HepG2 (cell line): ENCODE measurements around the gene DALRD3. TPM values are rescaled to one million over a fixed set of nuclear protein-coding genes. Genes with fewer than 3 reads are reported as not detected.

Source experiments
- FOXK2 ChIP-seq: fragments of 450-650 bp; IDR thresholded peaks from 2 replicates; pipeline ENCODE4 v1.6.1; 2016
- GABPB1 ChIP-seq: IDR thresholded peaks from 2 replicates; pipeline ENCODE4 v1.6.1; 2016; ENCODE audit warnings: mild to moderate bottlenecking, missing genetic modification reagents, moderate library complexity, missing compliant biosample characterization
- HES4 ChIP-seq: sonication (generic); formaldehyde crosslinking; IDR thresholded peaks from 2 replicates; pipeline ENCODE4 v1.9.0; 2021; ENCODE audit warnings: mild to moderate bottlenecking, missing genetic modification reagents, borderline replicate concordance
- KLF12 ChIP-seq: sonication (generic); formaldehyde crosslinking; IDR thresholded peaks from 2 replicates; pipeline ENCODE4 v1.4.0; 2020; ENCODE audit warnings: missing genetic modification reagents, borderline replicate concordance
- RARG ChIP-seq: sonication (generic); formaldehyde crosslinking; IDR thresholded peaks from 2 replicates; pipeline ENCODE4 v1.4.0; 2020; ENCODE audit warnings: low read depth, mild to moderate bottlenecking, missing genetic modification reagents
- TEAD2 ChIP-seq: sonication (generic); formaldehyde crosslinking; IDR thresholded peaks from 2 replicates; pipeline ENCODE4 v1.9.0; 2021; ENCODE audit warnings: missing genetic modification reagents
- TP53 ChIP-seq: sonication (generic); formaldehyde crosslinking; conservative IDR thresholded peaks from 2 replicates; pipeline ENCODE4 v1.4.0; 2020; ENCODE audit warnings: missing genetic modification reagents
- TRIM24 ChIP-seq: sonication (generic); formaldehyde crosslinking; IDR thresholded peaks from 2 replicates; pipeline ENCODE4 v1.8.0; 2022; ENCODE audit warnings: mild to moderate bottlenecking, missing genetic modification reagents
- U2AF1 ChIP-seq: fragments of 200-400 bp; formaldehyde crosslinking; optimal IDR thresholded peaks from 2 replicates; pipeline ENCODE3; 2017; ENCODE audit warnings: mild to moderate bottlenecking, low read depth, low read length
- ZBTB7A ChIP-seq: sonication (generic); formaldehyde crosslinking; IDR thresholded peaks from 2 replicates; pipeline ENCODE4 v1.8.0; 2022; ENCODE audit warnings: mild to moderate bottlenecking, missing genetic modification reagents
- ZEB1 ChIP-seq: IDR thresholded peaks from 2 replicates; pipeline ENCODE4 v1.6.1; 2012; ENCODE audit warnings: mild to moderate bottlenecking, low read depth, inconsistent platforms; ENCODE audit not compliant: insufficient replicate concordance
- ZNF205 ChIP-seq: IDR thresholded peaks from 2 replicates; pipeline ENCODE4 v1.6.1; 2018; ENCODE audit warnings: missing biosample characterization, missing genetic modification reagents
- ZNF333 ChIP-seq: sonication (generic); formaldehyde crosslinking; IDR thresholded peaks from 2 replicates; pipeline ENCODE4 v1.4.0; 2020; ENCODE audit warnings: mild to moderate bottlenecking, missing genetic modification reagents, borderline replicate concordance
- ZNF44 ChIP-seq: sonication (generic); formaldehyde crosslinking; IDR thresholded peaks from 2 replicates; pipeline ENCODE4 v1.5.1; 2020; ENCODE audit warnings: mild to moderate bottlenecking, missing genetic modification reagents
- ZNF614 ChIP-seq: IDR thresholded peaks from 2 replicates; pipeline ENCODE4 v1.6.1; 2018; ENCODE audit warnings: missing biosample characterization, missing genetic modification reagents, inconsistent platforms, borderline replicate concordance
- ZNF709 ChIP-seq: sonication (generic); formaldehyde crosslinking; IDR thresholded peaks from 2 replicates; pipeline ENCODE4 v1.5.0; 2020; ENCODE audit warnings: mild to moderate bottlenecking, missing genetic modification reagents
- ZNF839 ChIP-seq: sonication (generic); formaldehyde crosslinking; IDR thresholded peaks from 2 replicates; pipeline ENCODE4 v1.4.0; 2020; ENCODE audit warnings: missing genetic modification reagents, mild to moderate bottlenecking, borderline replicate concordance
- ZNF841 ChIP-seq: sonication (generic); formaldehyde crosslinking; IDR thresholded peaks from 2 replicates; pipeline ENCODE4 v1.8.1; 2023; ENCODE audit warnings: missing genetic modification reagents, borderline replicate concordance
- polyA plus RNA-seq, 8 experiments: library from polyadenylated mRNA; depleted of rRNA in 3 of 8; stranded (reverse) in 7 of 8; unstranded in 1 of 8; fragments of >200 nt; fragmentation: Illumina TruSeq in 4 of 8; extraction: Trizol in 4 of 8; gene quantifications; 2 replicates each; pipeline versions ENCODE4 v1.2.1 to v1.2.3, GENCODE V29; 2011 to 2016; ENCODE audit warnings: low read depth in 4 of 8, missing spikeins in 1 of 8, mixed read lengths in 1 of 8; ENCODE audit not compliant: insufficient read depth in 1 of 8
- total RNA-seq, 5 experiments: library from RNA; depleted of rRNA; stranded (reverse); fragments of >200 nt; fragmentation: Illumina TruSeq; extraction: Trizol; gene quantifications; 2 replicates each; pipeline ENCODE4 v1.2.3, GENCODE V29; 2016; ENCODE audit warnings: low read depth in 1 of 5
- TF ChIP-seq, protein P1 (sequence below): conservative IDR thresholded peaks from 2 replicates; pipeline ENCODE4 v1.6.1; 2018; ENCODE audit warnings: missing genetic modification reagents
- TF ChIP-seq, protein P2 (sequence below): sonication (generic); formaldehyde crosslinking; IDR thresholded peaks from 2 replicates; pipeline ENCODE4 v1.4.0; 2020; ENCODE audit warnings: missing genetic modification reagents
- TF ChIP-seq, protein P3 (sequence below): sonication (generic); formaldehyde crosslinking; IDR thresholded peaks from 2 replicates; pipeline ENCODE4 v1.5.1; 2020; ENCODE audit warnings: mild to moderate bottlenecking, missing genetic modification reagents
- TF ChIP-seq, protein P4 (sequence below): sonication (generic); formaldehyde crosslinking; IDR thresholded peaks from 2 replicates; pipeline ENCODE4 v1.5.1; 2020; ENCODE audit warnings: mild to moderate bottlenecking, missing genetic modification reagents, borderline replicate concordance

Gene DALRD3
- total and polyA plus RNA-seq, 2 of the 13 experiments (the other 11 are each of a cell fraction or from before 2014, with no cell fraction given) = 19.9 to 36.5 TPM

DNA sequence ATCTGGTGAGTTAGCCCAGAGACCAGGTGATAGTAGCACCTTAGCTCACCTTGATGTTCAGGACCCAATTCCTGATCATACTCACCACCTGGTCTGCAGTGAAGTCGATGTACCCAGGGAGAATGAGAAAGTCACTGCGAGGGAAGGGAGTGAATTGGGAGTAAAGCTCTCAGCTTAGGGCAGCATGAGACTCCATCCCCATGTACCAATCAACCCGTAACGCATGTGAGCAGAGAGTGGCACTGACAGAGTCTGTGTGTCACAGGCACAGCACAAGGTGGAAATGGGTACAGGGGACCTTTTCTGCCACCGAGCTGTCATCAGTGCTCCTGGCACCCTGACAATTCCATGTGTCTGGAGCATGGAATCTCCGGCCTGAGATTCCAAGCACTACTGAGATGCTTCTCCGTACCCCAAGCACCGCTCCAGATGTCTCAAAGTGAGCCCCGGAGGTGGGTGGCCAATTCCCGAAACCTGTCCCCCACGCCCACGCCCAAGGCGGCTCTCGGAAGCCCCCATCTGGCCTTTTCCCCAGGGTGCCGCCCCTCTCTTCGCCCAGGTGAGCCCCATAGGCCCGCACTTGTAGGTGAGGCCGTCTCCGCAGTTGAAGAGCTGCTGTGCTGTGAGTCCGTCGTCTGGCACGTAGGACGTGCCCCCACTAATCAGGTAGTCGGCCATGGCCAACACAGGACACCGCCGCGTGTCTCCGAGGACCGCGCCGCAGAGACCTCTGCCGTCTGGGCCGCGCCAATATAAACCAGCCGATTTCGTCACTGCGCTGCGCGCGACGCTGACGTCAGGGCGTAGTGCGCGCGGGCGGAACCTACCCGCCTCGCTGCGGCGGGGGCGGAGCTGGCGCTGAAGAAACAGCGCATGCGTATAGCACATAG lies 10.5 kb upstream of the DALRD3 start, which contains the start of gene IMPDH2 (continued):
- TF ChIP-seq ZNF44 (CRISPR knock-in tag) = 0 out of 2 replicates have a peak, but pooled peaks have one; percentile 55
- 0 out of 2 replicates have a peak, but pooled peaks have one; percentile 92 for TF ChIP-seq ZNF333 (CRISPR knock-in tag)
- TF ChIP-seq ZNF841 = no peak
- TF ChIP-seq ZNF839 (CRISPR knock-in tag) = peak; percentile 77; the same call in 1 of the 2 replicates
- no peak for TF ChIP-seq ZEB1
- TF ChIP-seq FOXK2 = no peak
- no peak for TF ChIP-seq TRIM24
- peak; percentile 41; the same call in 1 of the 2 replicates for TF ChIP-seq TEAD2
- TF ChIP-seq ZNF614 (CRISPR knock-in tag) = peak; percentile 84
- TF ChIP-seq ZBTB7A (CRISPR knock-in tag) = peak; percentile 85
- peak; percentile 89 for TF ChIP-seq GABPB1 (CRISPR knock-in tag)
- TF ChIP-seq, protein P1, sequence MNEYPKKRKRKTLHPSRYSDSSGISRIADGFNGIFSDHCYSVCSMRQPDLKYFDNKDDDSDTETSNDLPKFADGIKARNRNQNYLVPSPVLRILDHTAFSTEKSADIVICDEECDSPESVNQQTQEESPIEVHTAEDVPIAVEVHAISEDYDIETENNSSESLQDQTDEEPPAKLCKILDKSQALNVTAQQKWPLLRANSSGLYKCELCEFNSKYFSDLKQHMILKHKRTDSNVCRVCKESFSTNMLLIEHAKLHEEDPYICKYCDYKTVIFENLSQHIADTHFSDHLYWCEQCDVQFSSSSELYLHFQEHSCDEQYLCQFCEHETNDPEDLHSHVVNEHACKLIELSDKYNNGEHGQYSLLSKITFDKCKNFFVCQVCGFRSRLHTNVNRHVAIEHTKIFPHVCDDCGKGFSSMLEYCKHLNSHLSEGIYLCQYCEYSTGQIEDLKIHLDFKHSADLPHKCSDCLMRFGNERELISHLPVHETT (CRISPR knock-in tag) = peak; percentile 68
- TF ChIP-seq, protein P2, sequence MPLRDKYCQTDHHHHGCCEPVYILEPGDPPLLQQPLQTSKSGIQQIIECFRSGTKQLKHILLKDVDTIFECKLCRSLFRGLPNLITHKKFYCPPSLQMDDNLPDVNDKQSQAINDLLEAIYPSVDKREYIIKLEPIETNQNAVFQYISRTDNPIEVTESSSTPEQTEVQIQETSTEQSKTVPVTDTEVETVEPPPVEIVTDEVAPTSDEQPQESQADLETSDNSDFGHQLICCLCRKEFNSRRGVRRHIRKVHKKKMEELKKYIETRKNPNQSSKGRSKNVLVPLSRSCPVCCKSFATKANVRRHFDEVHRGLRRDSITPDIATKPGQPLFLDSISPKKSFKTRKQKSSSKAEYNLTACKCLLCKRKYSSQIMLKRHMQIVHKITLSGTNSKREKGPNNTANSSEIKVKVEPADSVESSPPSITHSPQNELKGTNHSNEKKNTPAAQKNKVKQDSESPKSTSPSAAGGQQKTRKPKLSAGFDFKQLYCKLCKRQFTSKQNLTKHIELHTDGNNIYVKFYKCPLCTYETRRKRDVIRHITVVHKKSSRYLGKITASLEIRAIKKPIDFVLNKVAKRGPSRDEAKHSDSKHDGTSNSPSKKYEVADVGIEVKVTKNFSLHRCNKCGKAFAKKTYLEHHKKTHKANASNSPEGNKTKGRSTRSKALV (CRISPR knock-in tag) = no peak; the same call in none of the 2 replicates
- TF ChIP-seq U2AF1 = peak; percentile 30
- TF ChIP-seq, protein P3, sequence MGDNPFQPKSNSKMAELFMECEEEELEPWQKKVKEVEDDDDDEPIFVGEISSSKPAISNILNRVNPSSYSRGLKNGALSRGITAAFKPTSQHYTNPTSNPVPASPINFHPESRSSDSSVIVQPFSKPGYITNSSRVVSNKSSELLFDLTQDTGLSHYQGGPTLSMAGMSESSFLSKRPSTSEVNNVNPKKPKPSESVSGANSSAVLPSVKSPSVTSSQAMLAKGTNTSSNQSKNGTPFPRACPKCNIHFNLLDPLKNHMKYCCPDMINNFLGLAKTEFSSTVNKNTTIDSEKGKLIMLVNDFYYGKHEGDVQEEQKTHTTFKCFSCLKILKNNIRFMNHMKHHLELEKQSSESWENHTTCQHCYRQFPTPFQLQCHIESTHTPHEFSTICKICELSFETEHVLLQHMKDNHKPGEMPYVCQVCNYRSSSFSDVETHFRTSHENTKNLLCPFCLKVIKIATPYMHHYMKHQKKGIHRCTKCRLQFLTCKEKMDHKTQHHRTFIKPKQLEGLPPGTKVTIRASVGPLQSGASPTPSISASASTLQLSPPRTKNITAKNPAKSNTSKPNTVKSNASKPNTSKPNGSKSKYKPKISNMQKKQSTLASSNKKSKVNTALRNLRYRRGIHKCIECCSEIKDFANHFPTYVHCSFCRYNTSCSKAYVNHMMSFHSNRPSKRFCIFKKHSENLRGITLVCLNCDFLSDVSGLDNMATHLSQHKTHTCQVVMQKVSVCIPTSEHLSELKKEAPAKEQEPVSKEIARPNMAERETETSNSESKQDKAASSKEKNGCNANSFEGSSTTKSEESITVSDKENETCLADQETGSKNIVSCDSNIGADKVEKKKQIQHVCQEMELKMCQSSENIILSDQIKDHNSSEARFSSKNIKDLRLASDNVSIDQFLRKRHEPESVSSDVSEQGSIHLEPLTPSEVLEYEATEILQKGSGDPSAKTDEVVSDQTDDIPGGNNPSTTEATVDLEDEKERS (CRISPR knock-in tag) = peak; percentile 78; the same call in 1 of the 2 replicates
- TF ChIP-seq, protein P4, sequence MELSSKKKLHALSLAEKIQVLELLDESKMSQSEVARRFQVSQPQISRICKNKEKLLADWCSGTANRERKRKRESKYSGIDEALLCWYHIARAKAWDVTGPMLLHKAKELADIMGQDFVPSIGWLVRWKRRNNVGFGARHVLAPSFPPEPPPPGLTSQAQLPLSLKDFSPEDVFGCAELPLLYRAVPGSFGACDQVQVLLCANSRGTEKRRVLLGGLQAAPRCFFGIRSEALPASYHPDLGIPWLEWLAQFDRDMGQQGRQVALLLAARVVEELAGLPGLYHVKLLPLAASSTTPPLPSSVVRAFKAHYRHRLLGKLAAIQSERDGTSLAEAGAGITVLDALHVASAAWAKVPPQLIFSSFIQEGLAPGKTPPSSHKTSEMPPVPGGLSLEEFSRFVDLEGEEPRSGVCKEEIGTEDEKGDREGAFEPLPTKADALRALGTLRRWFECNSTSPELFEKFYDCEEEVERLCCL (CRISPR knock-in tag) = no peak
- TF ChIP-seq KLF12 (CRISPR knock-in tag) = peak; percentile 73; the same call in 1 of the 2 replicates
- TF ChIP-seq RARG = no peak
- TF ChIP-seq ZNF709 = peak; percentile 95; the same call in 1 of the 2 replicates
- TF ChIP-seq TP53 (CRISPR knock-in tag) = 0 out of 2 replicates have a peak, but pooled peaks have one; percentile 73
- peak; percentile 90 for TF ChIP-seq HES4 (CRISPR knock-in tag)
- peak; percentile 71 for TF ChIP-seq ZNF205 (CRISPR knock-in tag)
